Adrenal gland (tissue), 5 donors: ENCODE results near the gene CLEC10A.

Source experiments
- CTCF ChIP-seq, 6 experiments: fragments of 450-650 bp in 4 of 6; fragments of 200-600 bp in 2 of 6; sonication (generic) in 1 of 6; IDR thresholded peaks; 1 replicate in 5 of 6; 2 replicates in 1 of 6; pipeline versions ENCODE4 v1.5.1 to v1.8.0; 2016 to 2021; ENCODE audit warnings: antibody characterized with exemption in 6 of 6, mild to moderate bottlenecking in 2 of 6, moderate library complexity in 1 of 6
- POLR2A ChIP-seq, 2 donors: fragments of 450-650 bp; IDR thresholded peaks; one replicate each; pipeline ENCODE4 v1.6.1; 2017; ENCODE audit warnings: antibody characterized with exemption in 2 of 2, mild to moderate bottlenecking in 2 of 2, moderate library complexity in 1 of 2
- donor health status: DM: no; HTN: no; CAD: no.

- TF ChIP-seq CTCF (IDR thresholded peaks at IDR 0.05) (no peak), POLR2A (IDR thresholded peaks at IDR 0.05) (no peak)
These were observed 38.2 kb downstream of the CLEC10A start for GRCh38 chr17:7041607-7042500.
